ENCODE results near the gene CCRL2. TPM values are rescaled to one million over a fixed set of nuclear protein-coding genes. Genes with fewer than 3 reads are reported as not detected.
"Not testable (repeated sequence)": the region's sequence is repeated elsewhere in the genome, so short reads cannot be mapped to it uniquely, and the experiment has no call there.

CCRL2 gene
- total RNA-seq, 6 experiments from 2014 or later = 0.30 to 2.8 (median 1.3) TPM

DNA sequence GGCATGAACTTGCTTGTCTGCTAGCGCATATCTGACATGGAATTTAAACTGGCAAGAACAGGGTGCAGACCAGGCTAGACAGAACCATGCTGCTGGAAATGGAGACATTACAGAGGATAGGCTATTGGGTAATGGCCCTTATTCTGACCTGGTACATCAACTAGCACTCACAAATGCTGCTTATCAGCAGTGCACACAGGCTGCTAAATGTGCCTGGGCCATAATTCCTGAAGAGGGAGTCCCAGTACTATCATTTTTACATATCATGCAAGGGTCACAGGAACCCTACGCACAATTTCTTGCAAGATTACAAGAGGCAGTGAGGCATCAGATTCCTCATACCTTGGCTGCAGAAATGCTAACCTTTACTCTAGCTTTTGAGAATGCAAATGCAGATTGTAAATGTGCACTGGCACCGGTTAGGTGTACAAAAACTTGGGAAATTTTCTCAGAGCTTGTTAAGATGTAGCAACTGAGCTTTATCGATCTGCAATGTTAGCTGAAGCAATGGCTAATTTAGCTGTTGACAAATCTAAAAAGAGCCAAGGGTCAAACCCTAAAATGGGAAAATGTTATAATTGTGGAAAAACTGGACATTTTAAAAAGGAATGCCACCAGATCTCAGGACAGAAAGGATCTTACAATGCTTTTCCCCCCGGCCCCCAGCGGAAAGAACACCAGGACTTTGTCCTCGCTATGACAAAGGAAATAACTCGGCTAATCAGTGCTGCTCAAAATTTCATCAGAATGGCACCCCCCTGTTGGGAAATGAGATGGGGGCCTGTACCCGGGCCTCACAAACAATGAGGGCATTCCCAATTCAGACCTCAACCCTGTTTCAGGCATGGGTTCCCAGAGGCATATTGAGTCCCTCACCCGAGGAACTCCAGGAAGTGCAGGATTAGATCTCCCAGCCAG is 21.1 kb downstream of the CCRL2 start:
- Histone ChIP-seq H3K9me3 (no peaks in the 10 kb centered on the region), H3K27me3 (no peaks in the 10 kb centered on the region), H3K36me3 (no peaks in the 10 kb centered on the region), H3K27ac (peak overlapping the region in 1 of 3 donors; percentile 13), H3K4me3 (no peak overlapping the region), H3K4me1 (peaks cover 0 to 6% (median 0%) of the 10 kb centered on the region in 4 donors)
- ATAC-seq = peak; percentile 65 to 85 (median 74)
- 37% methylated on average over 9 of the region's 10 CpGs for WGBS (ENCODE audit: insufficient coverage, low coverage, low lambda C conversion rate, missing lambda C conversion rate)
- DNase-seq = no peak
- TF ChIP-seq, protein P1, sequence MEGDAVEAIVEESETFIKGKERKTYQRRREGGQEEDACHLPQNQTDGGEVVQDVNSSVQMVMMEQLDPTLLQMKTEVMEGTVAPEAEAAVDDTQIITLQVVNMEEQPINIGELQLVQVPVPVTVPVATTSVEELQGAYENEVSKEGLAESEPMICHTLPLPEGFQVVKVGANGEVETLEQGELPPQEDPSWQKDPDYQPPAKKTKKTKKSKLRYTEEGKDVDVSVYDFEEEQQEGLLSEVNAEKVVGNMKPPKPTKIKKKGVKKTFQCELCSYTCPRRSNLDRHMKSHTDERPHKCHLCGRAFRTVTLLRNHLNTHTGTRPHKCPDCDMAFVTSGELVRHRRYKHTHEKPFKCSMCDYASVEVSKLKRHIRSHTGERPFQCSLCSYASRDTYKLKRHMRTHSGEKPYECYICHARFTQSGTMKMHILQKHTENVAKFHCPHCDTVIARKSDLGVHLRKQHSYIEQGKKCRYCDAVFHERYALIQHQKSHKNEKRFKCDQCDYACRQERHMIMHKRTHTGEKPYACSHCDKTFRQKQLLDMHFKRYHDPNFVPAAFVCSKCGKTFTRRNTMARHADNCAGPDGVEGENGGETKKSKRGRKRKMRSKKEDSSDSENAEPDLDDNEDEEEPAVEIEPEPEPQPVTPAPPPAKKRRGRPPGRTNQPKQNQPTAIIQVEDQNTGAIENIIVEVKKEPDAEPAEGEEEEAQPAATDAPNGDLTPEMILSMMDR (IDR thresholded peaks at IDR 0.05) = no peak
- no peak for TF ChIP-seq POLR2A (IDR thresholded peaks at IDR 0.05)
- intact Hi-C loops (cut with DNase I) = no loop called here

- DNase-seq = no peak
- no peaks in the 10 kb centered on the region for H3K9me3 ChIP-seq
- intact Hi-C loops (cut with DNase I) = no loop called here
- TF ChIP-seq, protein P1 (IDR thresholded peaks at IDR 0.05) = no peak
- no peak for TF ChIP-seq POLR2A (IDR thresholded peaks at IDR 0.05)
- no peaks in the 10 kb centered on the region for H3K36me3 ChIP-seq
- no peaks in the 10 kb centered on the region for H3K27me3 ChIP-seq
- no peak overlapping the region for H3K27ac ChIP-seq
- H3K4me3 ChIP-seq = no peak overlapping the region
- WGBS (ENCODE audit: insufficient coverage, low coverage, low lambda C conversion rate, missing lambda C conversion rate) = 73% methylated on average over 3 of the region's 5 CpGs
- no peak for ATAC-seq
- H3K4me1 ChIP-seq = peaks cover 0 to 6% (median 0%) of the 10 kb centered on the region in 4 donors
Measured at GRCh38 chr3:46429250-46429649, 22.2 kb downstream of the CCRL2 start.

DNA sequence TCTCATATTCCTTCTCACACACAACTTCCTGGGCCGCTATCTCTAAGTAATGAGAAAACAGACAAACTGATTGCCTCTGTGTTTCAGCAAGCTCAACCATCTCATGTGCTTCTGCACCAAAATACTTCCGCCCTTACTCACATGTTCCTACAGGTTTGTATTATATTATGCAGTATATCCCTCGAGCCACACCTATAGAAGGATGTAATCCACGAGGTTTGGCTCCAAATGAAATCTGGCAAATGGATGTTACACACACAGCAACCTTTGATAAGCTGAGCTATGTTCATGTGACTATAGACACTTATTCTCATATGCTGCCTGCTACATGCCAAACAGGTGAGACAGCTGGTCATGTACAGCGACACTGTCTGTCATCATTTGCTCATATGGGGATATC is 22.6 kb downstream of the CCRL2 start:
- Histone ChIP-seq H3K4me1 (peaks cover 0 to 6% (median 0%) of the 10 kb centered on the region in 4 donors), H3K9me3 (no peaks in the 10 kb centered on the region), H3K27me3 (no peaks in the 10 kb centered on the region), H3K27ac (no peak overlapping the region), H3K4me3 (no peak overlapping the region), H3K36me3 (no peaks in the 10 kb centered on the region)
- WGBS (ENCODE audit: insufficient coverage, low coverage, low lambda C conversion rate, missing lambda C conversion rate) = 93% methylated on average over 5 of the region's 5 CpGs
- ATAC-seq (no peak), DNase-seq (no peak)
- TF ChIP-seq, protein P1 (IDR thresholded peaks at IDR 0.05) = no peak
- no peak for TF ChIP-seq POLR2A (IDR thresholded peaks at IDR 0.05)
- intact Hi-C loops (cut with DNase I) = no loop called here

DNA sequence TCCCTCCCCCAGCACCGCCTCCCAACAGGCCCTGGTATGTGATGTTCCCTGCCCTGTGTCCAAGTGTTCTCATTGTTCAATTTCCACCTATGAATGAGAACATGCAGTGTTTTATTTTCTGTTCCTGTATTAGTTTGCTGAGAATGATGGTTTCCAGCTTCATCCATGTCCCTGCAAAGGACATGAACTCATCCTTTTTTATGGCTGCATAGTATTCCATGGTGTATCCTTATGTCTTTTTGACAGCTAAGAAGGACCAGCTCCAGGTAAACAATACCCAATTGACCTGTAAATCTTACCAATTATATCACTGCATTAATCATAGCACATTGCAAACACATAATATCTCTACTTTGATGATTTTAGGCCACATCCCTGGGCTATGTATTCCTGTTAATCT is 23.8 kb downstream of the CCRL2 start:
- H3K9me3 ChIP-seq; H3K27ac ChIP-seq; intact Hi-C loops (cut with DNase I); H3K36me3 ChIP-seq; H3K4me3 ChIP-seq; DNase-seq; ATAC-seq; H3K27me3 ChIP-seq; H3K4me1 ChIP-seq: not testable (repeated sequence)
- no CpG with 5 or more reads among the region's 1 CpG for WGBS (ENCODE audit: insufficient coverage, low coverage, low lambda C conversion rate, missing lambda C conversion rate)

- H3K36me3 ChIP-seq; DNase-seq; H3K27ac ChIP-seq; H3K4me1 ChIP-seq; H3K9me3 ChIP-seq; H3K4me3 ChIP-seq; ATAC-seq; intact Hi-C loops (cut with DNase I); H3K27me3 ChIP-seq: not testable (repeated sequence)
- WGBS (ENCODE audit: insufficient coverage, low coverage, low lambda C conversion rate, missing lambda C conversion rate) = 84% methylated on average over 3 of the region's 5 CpGs
Measured at GRCh38 chr3:46431905-46432304, 24.8 kb downstream of the CCRL2 start.

GRCh38 chr3:46433118-46433517 is 26.1 kb downstream of the CCRL2 start:
- DNase-seq; intact Hi-C loops (cut with DNase I); H3K27me3 ChIP-seq; H3K4me3 ChIP-seq; H3K9me3 ChIP-seq; H3K4me1 ChIP-seq; ATAC-seq; H3K27ac ChIP-seq; H3K36me3 ChIP-seq: not testable (repeated sequence)
- WGBS (ENCODE audit: insufficient coverage, low coverage, low lambda C conversion rate, missing lambda C conversion rate) = 42% methylated on average over 3 of the region's 4 CpGs

Data from right lobe of liver (tissue), 6 donors.